ENCODE data around the gene BMPR1A.

The BMPR1A gene

GRCh38 chr10:86782701-86783418 lies 26.4 kb downstream of the BMPR1A start:
- H3K9ac ChIP-seq (ENCODE audit: low read length) = no peak overlapping the region
- peaks cover 2 to 8% of the 10 kb centered on the region in 2 experiments for H3K4me1 ChIP-seq (ENCODE audit: control insufficient read depth in 1 of 2, insufficient read depth in 2 of 2, low read length in 2 of 2)
- H3K27me3 ChIP-seq (ENCODE audit: insufficient read depth, low read length) = no peaks in the 10 kb centered on the region
- no peak overlapping the region for H3K4me3 ChIP-seq (ENCODE audit: low read depth, low read length)
- no peak overlapping the region for H2BK12ac ChIP-seq (ENCODE audit: low read length)
- H2BK5ac ChIP-seq (ENCODE audit: low read depth, low read length, poor library complexity) = no peak overlapping the region
- H3K27ac ChIP-seq (ENCODE audit: low read depth, low read length) = no peak overlapping the region
- H2AFZ ChIP-seq (ENCODE audit: insufficient read depth, low read length, poor library complexity) = no peak overlapping the region
- no peak overlapping the region for H4K91ac ChIP-seq (ENCODE audit: low read depth, low read length)
- H3K18ac ChIP-seq (ENCODE audit: low read length) = no peak overlapping the region
- H3K23ac ChIP-seq (ENCODE audit: low read length) = no peak overlapping the region
- no peak for DNase-seq
- no peak overlapping the region for H2AK5ac ChIP-seq (ENCODE audit: low read length)
- WGBS (ENCODE audit: extremely low coverage, insufficient coverage, insufficient read length) = no CpG with 5 or more reads among the region's 1 CpG
- no peak overlapping the region for H4K12ac ChIP-seq (ENCODE audit: low read depth, low read length)
- peaks cover 15% of the 10 kb centered on the region for H3K79me2 ChIP-seq (ENCODE audit: control insufficient read depth, insufficient read depth, low read length, poor library complexity)
- no peak overlapping the region for H4K8ac ChIP-seq (ENCODE audit: low read depth, low read length)
- no peak overlapping the region for H2BK120ac ChIP-seq (ENCODE audit: insufficient read depth, low read length, poor library complexity)
- peaks cover 3 to 5% of the 10 kb centered on the region in 2 experiments for H3K36me3 ChIP-seq (ENCODE audit: control insufficient read depth in 1 of 2, insufficient read depth in 2 of 2, low read length in 2 of 2)
- H3K4ac ChIP-seq (ENCODE audit: low read depth, low read length) = peak overlapping the region; percentile 91
- no peaks in the 10 kb centered on the region for H3K79me1 ChIP-seq (ENCODE audit: low read length)
- H3K9me3 ChIP-seq (ENCODE audit: insufficient read depth, low read depth, low read length) = no peaks in the 10 kb centered on the region
- no peak overlapping the region for H3K14ac ChIP-seq (ENCODE audit: low read length)
- H3K4me2 ChIP-seq (ENCODE audit: low read length) = no peak overlapping the region

DNA sequence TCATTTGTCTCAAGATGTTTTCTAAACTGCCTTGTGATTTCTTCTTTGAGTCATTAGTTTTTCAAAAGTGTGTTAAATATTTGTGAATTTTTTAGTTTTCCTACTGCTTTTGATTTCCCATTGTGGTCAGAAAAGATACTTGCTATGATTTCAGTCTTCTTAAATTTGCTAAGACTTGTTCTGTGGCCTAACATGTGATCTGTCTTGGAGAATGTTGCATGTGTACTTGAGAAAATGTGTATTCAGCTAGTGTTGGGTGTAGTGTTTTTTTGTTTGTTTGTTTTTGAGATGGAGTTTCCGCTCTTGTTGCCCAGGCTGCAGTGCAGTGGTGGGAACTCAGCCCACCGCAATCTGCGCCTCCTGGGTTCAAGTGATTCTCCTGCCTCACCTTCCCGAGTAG lies 28.6 kb downstream of the BMPR1A start:
- WGBS (ENCODE audit: extremely low coverage, insufficient coverage, insufficient read length) = no CpG with 5 or more reads among the region's 4 CpGs
- no peak overlapping the region for H4K8ac ChIP-seq (ENCODE audit: low read depth, low read length)
- H3K23ac ChIP-seq (ENCODE audit: low read length) = no peak overlapping the region
- no peak overlapping the region for H3K18ac ChIP-seq (ENCODE audit: low read length)
- H3K4me2 ChIP-seq (ENCODE audit: low read length) = no peak overlapping the region
- H3K14ac ChIP-seq (ENCODE audit: low read length) = no peak overlapping the region
- H2AFZ ChIP-seq (ENCODE audit: insufficient read depth, low read length, poor library complexity) = no peak overlapping the region
- H3K4me1 ChIP-seq (ENCODE audit: control insufficient read depth in 1 of 2, insufficient read depth in 2 of 2, low read length in 2 of 2) = peaks cover 2 to 8% of the 10 kb centered on the region in 2 experiments
- H3K4me3 ChIP-seq (ENCODE audit: low read depth, low read length) = no peak overlapping the region
- no peak overlapping the region for H3K27ac ChIP-seq (ENCODE audit: low read depth, low read length)
- H2BK120ac ChIP-seq (ENCODE audit: insufficient read depth, low read length, poor library complexity) = no peak overlapping the region
- H2BK12ac ChIP-seq (ENCODE audit: low read length) = no peak overlapping the region
- no peak overlapping the region for H4K91ac ChIP-seq (ENCODE audit: low read depth, low read length)
- H2AK5ac ChIP-seq (ENCODE audit: low read length) = no peak overlapping the region
- no peak overlapping the region for H4K12ac ChIP-seq (ENCODE audit: low read depth, low read length)
- no peak for DNase-seq
- no peak overlapping the region for H2BK5ac ChIP-seq (ENCODE audit: low read depth, low read length, poor library complexity)
- peak overlapping the region; percentile 34 for H3K4ac ChIP-seq (ENCODE audit: low read depth, low read length)
- H3K27me3 ChIP-seq (ENCODE audit: insufficient read depth, low read length) = no peaks in the 10 kb centered on the region
- no peaks in the 10 kb centered on the region for H3K36me3 ChIP-seq (ENCODE audit: control insufficient read depth in 1 of 2, insufficient read depth in 2 of 2, low read length in 2 of 2)
- no peak overlapping the region for H3K9ac ChIP-seq (ENCODE audit: low read length)
- no peaks in the 10 kb centered on the region for H3K79me1 ChIP-seq (ENCODE audit: low read length)
- H3K79me2 ChIP-seq (ENCODE audit: control insufficient read depth, insufficient read depth, low read length, poor library complexity) = peaks cover 9% of the 10 kb centered on the region
- H3K9me3 ChIP-seq (ENCODE audit: insufficient read depth, low read depth, low read length) = no peaks in the 10 kb centered on the region

- no peak overlapping the region for H3K18ac ChIP-seq (ENCODE audit: low read length)
- no peak overlapping the region for H3K4ac ChIP-seq (ENCODE audit: low read depth, low read length)
- H3K36me3 ChIP-seq (ENCODE audit: control insufficient read depth in 1 of 2, insufficient read depth in 2 of 2, low read length in 2 of 2) = no peaks in the 10 kb centered on the region
- no peak for DNase-seq
- H4K91ac ChIP-seq (ENCODE audit: low read depth, low read length) = no peak overlapping the region
- H2AFZ ChIP-seq (ENCODE audit: insufficient read depth, low read length, poor library complexity) = no peak overlapping the region
- 100% methylated on average over 2 of the region's 5 CpGs for WGBS (ENCODE audit: extremely low coverage, insufficient coverage, insufficient read length)
- H3K4me3 ChIP-seq (ENCODE audit: low read depth, low read length) = no peak overlapping the region
- no peaks in the 10 kb centered on the region for H3K79me1 ChIP-seq (ENCODE audit: low read length)
- H3K9me3 ChIP-seq (ENCODE audit: insufficient read depth, low read depth, low read length) = no peaks in the 10 kb centered on the region
- no peak overlapping the region for H4K8ac ChIP-seq (ENCODE audit: low read depth, low read length)
- H2AK5ac ChIP-seq (ENCODE audit: low read length) = no peak overlapping the region
- no peak overlapping the region for H3K4me2 ChIP-seq (ENCODE audit: low read length)
- no peak overlapping the region for H3K9ac ChIP-seq (ENCODE audit: low read length)
- no peak overlapping the region for H3K14ac ChIP-seq (ENCODE audit: low read length)
- no peaks in the 10 kb centered on the region for H3K27me3 ChIP-seq (ENCODE audit: insufficient read depth, low read length)
- no peak overlapping the region for H2BK12ac ChIP-seq (ENCODE audit: low read length)
- H3K27ac ChIP-seq (ENCODE audit: low read depth, low read length) = no peak overlapping the region
- peaks cover 9% of the 10 kb centered on the region for H3K79me2 ChIP-seq (ENCODE audit: control insufficient read depth, insufficient read depth, low read length, poor library complexity)
- no peak overlapping the region for H3K23ac ChIP-seq (ENCODE audit: low read length)
- peaks cover 2 to 8% of the 10 kb centered on the region in 2 experiments for H3K4me1 ChIP-seq (ENCODE audit: control insufficient read depth in 1 of 2, insufficient read depth in 2 of 2, low read length in 2 of 2)
- H2BK5ac ChIP-seq (ENCODE audit: low read depth, low read length, poor library complexity) = no peak overlapping the region
- no peak overlapping the region for H2BK120ac ChIP-seq (ENCODE audit: insufficient read depth, low read length, poor library complexity)
- H4K12ac ChIP-seq (ENCODE audit: low read depth, low read length) = no peak overlapping the region
Measured at GRCh38 chr10:86785968-86786367, 29.5 kb downstream of the BMPR1A start.

GRCh38 chr10:86786368-86786767 lies 29.9 kb downstream of the BMPR1A start:
- Histone ChIP-seq H3K18ac (ENCODE audit: low read length) (no peak overlapping the region), H2BK120ac (ENCODE audit: insufficient read depth, low read length, poor library complexity) (no peak overlapping the region), H3K27ac (ENCODE audit: low read depth, low read length) (no peak overlapping the region), H2AFZ (ENCODE audit: insufficient read depth, low read length, poor library complexity) (no peak overlapping the region), H3K4ac (ENCODE audit: low read depth, low read length) (no peak overlapping the region), H3K14ac (ENCODE audit: low read length) (no peak overlapping the region), H2AK5ac (ENCODE audit: low read length) (no peak overlapping the region), H3K9me3 (ENCODE audit: insufficient read depth, low read depth, low read length) (no peaks in the 10 kb centered on the region), H3K27me3 (ENCODE audit: insufficient read depth, low read length) (no peaks in the 10 kb centered on the region), H3K4me3 (ENCODE audit: low read depth, low read length) (no peak overlapping the region), H3K9ac (ENCODE audit: low read length) (no peak overlapping the region), H3K4me2 (ENCODE audit: low read length) (no peak overlapping the region), H4K8ac (ENCODE audit: low read depth, low read length) (no peak overlapping the region), H4K91ac (ENCODE audit: low read depth, low read length) (no peak overlapping the region), H3K79me1 (ENCODE audit: low read length) (no peaks in the 10 kb centered on the region), H3K36me3 (ENCODE audit: control insufficient read depth in 1 of 2, insufficient read depth in 2 of 2, low read length in 2 of 2) (no peaks in the 10 kb centered on the region), H3K23ac (ENCODE audit: low read length) (no peak overlapping the region), H2BK5ac (ENCODE audit: low read depth, low read length, poor library complexity) (no peak overlapping the region), H4K12ac (ENCODE audit: low read depth, low read length) (no peak overlapping the region), H3K4me1 (ENCODE audit: control insufficient read depth in 1 of 2, insufficient read depth in 2 of 2, low read length in 2 of 2) (peaks cover 2 to 8% of the 10 kb centered on the region in 2 experiments), H3K79me2 (ENCODE audit: control insufficient read depth, insufficient read depth, low read length, poor library complexity) (peaks cover 9% of the 10 kb centered on the region), H2BK12ac (ENCODE audit: low read length) (no peak overlapping the region)
- WGBS (ENCODE audit: extremely low coverage, insufficient coverage, insufficient read length) = no CpG with 5 or more reads among the region's 4 CpGs
- DNase-seq = no peak

Data from trophoblast cell (in vitro differentiated cells and primary cell).